DMS153 treated with DMSO at 0.1 percent for 48 hours (cell line): ENCODE measurements around the gene TSPAN6.

Experiments
- DNase-seq: peaks from one replicate; lab custom pipeline; 2025; ENCODE audit not compliant: unreplicated experiment; lab: John Stamatoyannopoulos, UW

TSPAN6 gene

GRCh38 chrX:100648458-100649417, 12.1 kb upstream of the TSPAN6 start:
- no peak for DNase-seq

DNA sequence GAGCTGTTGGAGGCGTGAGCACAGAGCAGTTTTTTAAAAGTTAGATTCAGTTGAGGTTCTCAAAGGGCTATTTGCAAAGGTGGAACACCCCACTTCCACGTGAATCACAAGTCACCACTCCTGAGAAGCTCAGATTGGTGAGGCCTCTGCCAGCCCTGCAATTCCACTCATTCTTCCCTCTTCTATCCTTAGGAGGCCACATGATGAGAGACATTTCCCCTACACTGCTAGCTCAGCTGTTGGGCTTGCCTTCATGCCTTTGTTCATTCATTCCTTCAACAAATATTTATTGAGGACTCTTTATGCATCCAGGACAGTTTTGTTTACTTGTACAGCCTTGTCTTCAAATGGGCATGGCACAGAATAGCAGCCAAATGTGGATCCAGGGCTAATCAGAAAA, 11.1 kb upstream of the TSPAN6 start:
- no peak for DNase-seq

DNA sequence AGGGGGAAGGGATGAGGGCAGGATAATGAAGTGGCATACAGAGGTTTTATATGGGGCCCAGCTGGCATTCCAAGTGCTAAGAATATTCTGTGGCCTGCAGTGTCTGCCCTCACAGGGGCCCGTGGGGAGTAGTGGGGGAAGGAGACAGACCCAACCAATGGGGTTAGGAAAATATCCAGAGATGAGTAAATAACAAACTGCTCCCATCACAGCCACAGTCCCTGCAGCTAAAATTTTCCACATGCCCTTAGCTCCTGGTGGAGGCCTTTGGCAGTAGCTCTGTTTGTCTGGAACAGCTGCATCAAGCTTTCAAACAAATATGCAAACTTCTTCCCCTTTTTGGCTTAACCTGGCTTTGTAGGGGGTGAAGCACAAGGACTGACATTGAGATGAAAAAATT, 10.5 kb upstream of the TSPAN6 start:
- no peak for DNase-seq

DNA sequence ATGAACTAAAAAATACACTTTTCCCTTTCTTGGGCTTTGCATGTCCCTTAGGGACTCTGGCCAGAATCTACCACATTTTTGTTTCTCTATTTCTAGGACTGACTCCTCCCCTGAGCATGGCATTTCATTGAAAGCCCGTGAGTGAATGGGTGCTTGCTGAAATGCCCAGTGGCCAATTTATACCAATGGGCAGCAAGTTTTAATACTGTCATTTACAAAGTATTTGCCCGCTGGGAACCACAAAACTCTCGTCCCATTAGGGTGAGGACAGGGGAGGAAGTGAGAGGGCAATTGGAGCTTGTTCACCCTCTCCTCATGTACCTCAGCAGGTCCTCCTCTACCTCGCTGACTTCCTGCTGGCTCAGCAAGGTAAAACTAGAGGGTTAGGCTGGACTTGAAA, 8.5 kb upstream of the TSPAN6 start:
- no peak for DNase-seq

DNA sequence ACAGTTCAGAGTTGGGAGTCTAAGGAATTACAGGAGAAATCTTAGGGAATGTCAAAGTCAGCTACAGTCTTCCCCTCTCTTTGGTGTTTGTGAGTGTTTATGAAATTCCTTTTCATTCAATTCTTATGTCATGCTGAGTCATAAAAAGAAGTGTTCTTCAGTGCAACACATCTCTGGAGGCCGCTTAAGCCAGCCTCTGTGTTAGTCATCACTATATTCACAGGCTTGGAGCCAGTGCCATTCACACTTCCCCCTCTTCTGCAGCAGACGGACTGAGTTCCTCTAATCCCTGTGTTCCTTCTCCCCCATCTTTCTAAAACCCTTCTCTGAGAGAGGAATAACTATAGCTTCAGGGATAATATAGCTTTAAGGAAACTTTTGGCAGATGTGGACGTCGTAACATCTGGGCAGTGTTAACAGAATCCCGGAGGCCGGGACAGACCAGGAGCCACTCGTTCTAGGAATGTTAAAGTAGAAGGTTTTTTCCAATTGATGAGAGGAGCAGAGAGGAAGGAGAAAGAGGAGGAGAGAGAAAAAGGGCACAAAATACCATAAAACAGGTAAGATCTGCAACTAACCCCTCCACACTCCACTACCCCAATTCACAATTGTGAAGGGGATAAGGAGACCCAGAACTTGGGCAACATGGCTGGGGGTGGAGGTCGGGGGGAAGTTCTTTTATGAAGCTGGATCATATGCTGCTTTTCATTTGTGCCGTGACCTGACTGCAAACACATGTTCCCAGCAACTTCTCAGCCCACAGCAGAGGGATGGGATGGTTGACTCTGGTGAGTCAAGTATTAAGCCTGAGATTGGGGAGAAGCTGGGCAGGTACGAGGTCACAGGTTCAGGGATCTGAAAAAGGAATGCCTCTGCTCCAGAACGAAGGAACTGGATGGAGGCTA, 7.6 kb upstream of the TSPAN6 start, which contains the start of gene SRPX2:
Gene SRPX2 (plus strand): TSS at position 244 of the 905 bp plus-strand sequence. CDS start 2,124 bp downstream, outside the sequence.
- no peak for DNase-seq

DNA sequence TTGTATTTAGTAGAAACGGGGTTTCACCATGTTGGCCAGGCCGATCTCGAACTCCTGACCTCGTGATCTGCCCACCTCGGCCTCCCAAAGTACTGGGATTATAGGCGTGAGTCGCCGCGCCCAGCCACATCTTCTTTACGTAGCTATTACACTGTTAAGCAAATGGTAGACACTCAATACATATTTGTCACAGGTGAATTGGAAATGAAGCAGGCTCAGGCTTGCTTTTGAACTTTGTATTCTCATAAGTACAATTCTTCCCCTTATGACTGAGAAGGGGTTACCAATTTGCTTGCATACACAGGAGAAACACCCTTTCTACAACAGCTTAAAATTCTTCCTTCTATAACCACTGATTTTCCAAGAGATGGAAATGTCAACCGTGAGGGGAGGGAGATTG, 6.6 kb upstream of the TSPAN6 start:
- no peak for DNase-seq

DNA sequence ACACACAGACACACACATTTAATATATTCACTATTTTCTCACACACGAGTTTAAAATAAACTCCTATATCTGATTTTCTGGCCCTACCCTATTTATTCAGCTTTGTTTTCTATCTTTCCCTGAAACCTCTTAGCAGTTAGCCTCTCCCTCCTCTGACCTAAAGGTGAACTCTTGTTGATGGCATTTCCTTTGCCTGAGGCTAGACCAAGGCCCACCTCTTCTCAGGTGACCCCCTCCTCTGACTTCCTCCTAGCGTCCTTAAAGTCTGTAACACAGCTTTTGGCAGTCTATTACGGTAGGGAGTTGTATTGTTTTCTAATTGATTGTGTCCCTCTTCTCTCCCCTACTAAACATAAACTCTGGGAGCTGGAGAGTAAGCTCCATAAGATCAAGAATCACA, 5.7 kb upstream of the TSPAN6 start:
- no peak for DNase-seq

- no peak for DNase-seq
Measured at GRCh38 chrX:100635989-100636320, 651 bp downstream of the TSPAN6 start.

DNA sequence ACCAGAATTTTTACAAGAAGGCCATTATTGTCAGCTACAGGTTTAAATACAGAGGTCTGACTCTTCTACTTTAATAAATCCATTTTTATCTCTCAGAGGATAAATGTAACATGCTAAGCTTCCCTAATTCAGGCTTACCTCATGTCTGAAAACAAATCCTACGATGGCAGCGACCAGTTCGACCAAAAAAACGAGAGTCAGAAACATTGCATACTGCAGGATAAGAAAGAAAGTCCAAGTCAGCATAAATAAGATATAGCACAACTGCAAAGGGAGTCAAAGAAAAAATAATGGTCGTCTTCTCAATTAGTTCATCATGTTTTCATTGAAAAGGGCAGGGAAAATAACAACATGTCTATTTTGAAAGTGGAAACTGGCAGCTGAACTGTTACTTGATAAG, 1.6 kb downstream of the TSPAN6 start:
- DNase-seq = no peak

GRCh38 chrX:100625985-100626491, 10.6 kb downstream of the TSPAN6 start:
- DNase-seq = no peak

DNA sequence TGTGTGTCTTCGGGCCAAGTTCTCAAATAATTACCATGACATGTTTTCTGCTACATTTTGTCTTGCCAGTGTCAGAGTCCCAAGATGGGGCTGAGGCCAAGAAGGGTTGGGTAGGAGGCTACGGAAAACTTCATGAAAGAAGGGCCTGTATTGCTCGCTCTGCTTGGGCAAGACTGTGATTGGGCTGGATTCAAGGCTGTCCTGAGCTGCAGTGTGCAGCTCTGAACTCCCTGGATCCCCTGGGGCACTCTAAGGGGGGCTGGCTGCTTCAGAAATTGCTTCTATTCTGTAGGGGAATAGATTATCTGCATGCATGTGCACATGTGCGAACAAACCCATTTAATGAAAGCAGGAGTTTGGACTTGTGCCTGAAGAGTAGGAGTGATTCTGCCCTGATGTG, 13.6 kb downstream of the TSPAN6 start:
- DNase-seq = no peak

DNA sequence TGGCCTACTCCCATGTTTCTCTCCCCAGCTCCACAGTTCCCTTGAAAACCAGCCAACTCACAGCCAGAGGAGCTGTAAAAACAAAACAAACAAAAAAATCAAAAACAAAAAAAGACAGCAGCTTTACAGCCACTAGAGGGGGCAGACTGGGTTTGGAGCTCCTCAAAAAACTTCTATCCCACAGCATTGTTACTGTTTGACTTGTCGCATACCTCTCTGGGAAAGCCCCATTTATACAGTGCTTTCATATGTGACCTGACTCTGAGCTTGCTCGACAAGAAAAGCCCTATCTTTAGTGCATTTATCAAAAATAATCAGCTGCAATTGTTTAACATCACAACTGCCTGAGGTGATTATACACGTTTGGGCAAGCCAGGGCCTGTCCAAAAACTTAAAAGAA, 21.6 kb downstream of the TSPAN6 start:
- DNase-seq = no peak

DNA sequence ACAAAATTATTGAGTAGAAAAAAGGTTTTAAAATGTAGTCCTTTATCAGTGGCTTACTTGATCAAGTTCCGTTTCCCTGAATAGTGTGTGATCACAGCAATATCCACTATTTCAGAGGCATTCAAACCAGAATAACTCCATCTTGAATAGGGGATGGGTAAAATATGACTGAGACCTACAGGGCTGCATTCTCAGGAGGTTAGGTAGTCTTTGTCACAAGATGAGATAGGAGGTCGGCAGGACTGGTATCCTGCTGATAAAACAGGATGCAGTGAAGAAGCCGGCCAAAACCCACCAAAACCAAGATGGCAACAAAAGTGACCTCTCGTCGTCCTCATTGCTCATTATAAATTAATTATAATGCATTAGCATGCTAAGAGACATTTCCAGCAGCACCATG, 24.7 kb downstream of the TSPAN6 start:
- no peak for DNase-seq

DNA sequence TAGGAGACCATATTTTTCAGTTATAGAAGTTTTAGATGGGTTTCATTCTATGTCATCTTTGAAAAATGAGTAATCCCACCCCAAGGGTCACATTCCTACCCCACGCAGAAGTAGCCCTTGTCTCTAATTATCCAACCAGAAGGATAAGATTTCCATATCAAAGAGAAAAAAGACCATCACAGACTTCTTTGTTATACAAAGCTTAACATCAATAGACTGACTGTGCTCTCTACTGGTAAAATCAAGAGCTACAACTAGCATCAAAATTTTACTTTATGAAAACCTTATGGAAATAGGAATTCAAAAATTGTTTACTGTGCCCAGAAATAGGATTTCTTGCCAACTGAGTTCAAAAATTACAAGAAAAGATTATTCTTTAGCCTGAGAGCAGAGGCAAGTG, 27.0 kb downstream of the TSPAN6 start:
- DNase-seq = no peak

DNA sequence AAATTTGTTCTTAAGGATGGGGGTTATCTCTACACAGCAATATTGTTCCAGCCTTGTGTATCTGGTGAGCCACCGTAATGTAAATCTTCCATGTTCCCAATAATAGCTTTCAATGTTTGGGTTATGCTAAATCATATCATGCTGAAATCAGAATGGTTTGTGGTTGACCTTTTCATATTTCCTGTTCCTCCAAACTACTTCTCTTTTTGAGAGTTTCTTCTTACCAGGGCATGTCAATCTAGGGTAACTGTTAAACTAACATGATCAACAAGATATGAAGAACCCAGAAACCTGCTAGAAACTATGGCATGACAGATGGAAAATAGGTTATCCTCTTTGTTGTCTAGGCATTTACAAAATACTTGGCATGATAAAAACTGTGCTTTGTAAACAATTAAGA, 29.9 kb downstream of the TSPAN6 start:
- no peak for DNase-seq

DNA sequence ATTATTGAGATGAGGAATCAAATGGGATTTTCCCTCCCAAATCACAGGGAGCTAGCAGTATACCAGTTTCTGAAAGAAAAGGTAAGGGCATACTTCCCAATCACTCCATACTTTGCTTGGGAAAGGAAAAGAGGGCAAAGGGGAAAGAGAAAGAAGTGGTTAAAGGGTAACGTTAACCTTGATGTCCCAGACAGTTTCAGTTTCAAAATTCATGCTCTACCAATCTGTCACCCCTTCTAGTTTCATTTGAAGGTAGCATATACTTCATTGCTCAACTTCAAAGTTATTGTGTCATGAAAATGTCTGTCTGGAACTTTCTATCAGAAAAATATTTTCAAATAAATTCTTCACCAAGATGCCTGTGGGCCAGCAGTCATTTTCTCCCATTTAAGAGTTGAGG, 35.8 kb downstream of the TSPAN6 start:
- DNase-seq = no peak

- DNase-seq = no peak
Measured at GRCh38 chrX:100600340-100600739, 36.3 kb downstream of the TSPAN6 start.

DNA sequence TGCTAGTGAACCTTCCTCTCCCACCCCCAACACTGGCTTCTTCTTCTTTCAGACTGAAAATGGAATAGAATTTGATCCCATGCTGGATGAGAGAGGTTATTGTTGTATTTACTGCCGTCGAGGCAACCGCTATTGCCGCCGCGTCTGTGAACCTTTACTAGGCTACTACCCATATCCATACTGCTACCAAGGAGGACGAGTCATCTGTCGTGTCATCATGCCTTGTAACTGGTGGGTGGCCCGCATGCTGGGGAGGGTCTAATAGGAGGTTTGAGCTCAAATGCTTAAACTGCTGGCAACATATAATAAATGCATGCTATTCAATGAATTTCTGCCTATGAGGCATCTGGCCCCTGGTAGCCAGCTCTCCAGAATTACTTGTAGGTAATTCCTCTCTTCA, 37.1 kb downstream of the TSPAN6 start:
- DNase-seq = no peak

DNA sequence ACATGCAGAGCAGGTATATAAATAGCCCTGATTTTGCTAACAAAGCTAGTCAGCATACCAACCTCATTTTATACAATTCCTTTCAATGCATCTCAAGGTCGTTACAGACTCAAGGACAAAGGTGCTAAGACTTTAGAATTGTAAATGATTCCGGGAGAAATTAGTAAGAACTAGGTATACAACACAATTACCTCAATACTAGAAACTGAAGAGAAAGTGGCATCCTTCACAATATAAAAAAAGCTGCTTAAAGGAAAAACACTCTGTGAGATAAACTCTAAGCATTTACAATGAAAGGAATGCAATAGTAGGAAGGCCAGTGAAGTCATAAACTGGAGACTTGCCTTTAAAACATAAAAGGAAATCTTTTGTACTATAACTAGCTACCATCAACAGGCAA, 40.0 kb downstream of the TSPAN6 start:
- no peak for DNase-seq

GRCh38 chrX:100593581-100593980, 43.0 kb downstream of the TSPAN6 start:
- no peak for DNase-seq

- no peak for DNase-seq
Measured at GRCh38 chrX:100593126-100593525, 43.5 kb downstream of the TSPAN6 start.
